GM21526 (cell line): ENCODE data around the gene PXK.

ENCODE experiments used
- ATAC-seq: cut with Tn5 transposase; IDR thresholded peaks from one replicate; pipeline ENCODE4 v1.9.1; 2021; ENCODE audit warnings: moderate library complexity; ENCODE audit not compliant: unreplicated experiment, low FRiP score

Gene PXK

DNA sequence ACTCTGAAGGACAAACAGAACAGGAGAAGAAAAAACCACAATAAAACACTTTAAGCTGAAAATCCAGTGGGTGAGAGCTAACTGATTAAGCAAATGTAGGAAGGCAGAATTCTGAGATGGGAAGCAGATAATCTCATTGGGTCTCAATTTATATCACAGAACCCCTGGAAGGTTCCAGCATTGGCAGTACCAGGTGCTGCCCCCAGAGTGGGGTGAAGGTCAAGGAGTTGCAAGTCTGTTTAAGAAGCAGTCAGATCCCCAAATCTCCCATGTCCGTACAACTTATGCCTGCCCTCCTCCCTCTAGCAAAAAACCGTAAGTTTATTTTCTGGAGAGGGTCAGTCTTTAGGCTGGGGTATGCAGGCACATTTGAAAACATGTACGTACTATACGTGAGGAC is 45.1 kb downstream of the PXK start:
- ATAC-seq: no peak

DNA sequence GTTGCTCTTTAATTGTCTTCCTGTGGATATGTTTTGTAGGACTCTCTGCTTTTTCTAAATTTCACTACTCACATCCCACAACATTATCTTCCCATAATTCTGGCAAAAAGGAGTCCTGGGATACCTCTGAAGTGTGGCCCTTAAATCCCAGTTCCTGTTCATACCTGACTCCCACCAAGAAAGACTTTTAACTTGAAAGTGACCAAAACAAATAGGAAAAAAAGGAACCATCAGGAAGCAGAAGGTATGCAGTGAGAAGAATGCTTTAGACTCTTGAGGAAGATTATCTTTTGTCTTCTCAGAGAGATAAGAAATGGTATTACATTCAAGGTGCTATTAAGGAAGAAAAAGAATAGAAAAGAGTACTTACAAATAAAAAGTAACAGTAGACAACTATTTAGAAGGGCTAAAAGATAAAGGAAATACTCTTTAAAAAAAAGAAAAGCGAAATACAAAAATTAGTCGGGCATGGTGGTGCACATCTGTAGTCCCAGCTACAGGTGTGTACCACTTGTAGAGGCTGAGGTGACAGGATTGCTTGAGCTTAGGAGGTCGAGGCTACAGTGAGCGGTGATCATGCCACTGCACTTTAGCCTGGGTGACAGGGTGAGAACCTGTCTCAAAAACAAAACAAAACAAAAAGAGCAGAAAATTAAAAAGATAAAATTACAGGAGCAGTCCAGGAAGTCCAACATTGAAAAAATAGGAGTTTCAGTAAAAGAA is 46.8 kb downstream of the PXK start:
- no peak for ATAC-seq

- no peak for ATAC-seq
Measured at GRCh38 chr3:58383476-58383875, 50.8 kb downstream of the PXK start.

- ATAC-seq: no peak
Measured at GRCh38 chr3:58383904-58384303, 51.2 kb downstream of the PXK start.

DNA sequence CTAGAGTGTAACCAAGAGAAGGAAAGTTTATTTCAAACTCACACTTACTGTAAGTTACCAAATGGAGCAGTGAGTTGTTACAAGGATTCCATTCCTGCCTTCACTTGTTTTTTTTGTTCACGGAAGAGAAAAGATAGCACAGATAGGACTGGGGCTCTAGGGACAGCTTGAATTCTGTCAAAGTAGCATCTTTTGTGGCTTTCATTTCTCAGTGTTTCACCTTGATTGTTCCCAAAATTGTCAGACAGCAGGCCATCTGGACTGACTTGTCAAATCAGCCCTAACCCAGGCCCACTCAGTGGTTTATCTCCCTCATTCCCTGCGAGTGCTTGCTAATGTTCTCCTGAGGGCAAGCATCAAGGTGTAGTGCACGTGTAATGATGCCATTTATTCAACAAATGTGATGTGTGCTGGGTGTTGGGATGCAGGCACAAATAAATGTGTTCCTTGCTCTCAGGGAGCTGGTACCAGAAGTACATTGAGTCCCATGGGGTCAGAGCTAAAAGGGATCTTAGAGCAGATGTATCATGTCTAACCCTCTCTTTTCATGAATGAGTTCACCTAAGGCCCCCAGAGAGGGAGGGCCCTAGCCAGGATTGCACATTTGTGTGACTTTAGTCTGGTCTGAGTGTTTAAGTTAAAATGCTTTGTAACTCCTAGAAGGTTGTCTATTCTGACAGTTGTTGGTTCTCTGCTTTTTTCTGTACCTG is 51.8 kb downstream of the PXK start:
- no peak for ATAC-seq

- no peak for ATAC-seq
Measured at GRCh38 chr3:58386626-58387365, 54.1 kb downstream of the PXK start.

- no peak for ATAC-seq
Measured at GRCh38 chr3:58387650-58388546, 55.2 kb downstream of the PXK start.

DNA sequence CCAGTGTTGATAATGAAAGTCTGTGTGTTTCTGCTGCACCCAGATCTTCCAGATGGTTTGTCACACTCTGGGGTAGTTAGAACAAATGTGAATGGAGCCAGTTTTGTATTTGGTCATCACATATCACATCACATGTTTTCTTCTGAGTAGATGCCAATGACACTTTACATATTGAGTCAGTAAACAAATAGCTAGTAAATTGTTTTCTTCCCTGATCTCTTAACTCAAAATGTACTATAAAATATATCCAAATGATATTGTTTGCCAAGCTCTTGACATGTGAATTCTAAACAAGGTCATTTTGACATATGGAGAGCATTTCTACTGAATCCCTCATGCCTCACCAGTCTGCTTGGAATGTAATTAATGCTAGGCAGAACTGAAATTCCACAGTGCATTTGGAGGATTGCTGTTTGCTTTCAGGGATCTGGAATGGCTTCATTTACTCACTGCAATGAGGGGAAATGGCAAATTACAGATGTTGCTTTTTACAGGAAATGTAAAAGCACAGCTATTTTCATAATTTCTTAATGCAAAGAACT is 55.9 kb downstream of the PXK start:
- ATAC-seq: no peak

DNA sequence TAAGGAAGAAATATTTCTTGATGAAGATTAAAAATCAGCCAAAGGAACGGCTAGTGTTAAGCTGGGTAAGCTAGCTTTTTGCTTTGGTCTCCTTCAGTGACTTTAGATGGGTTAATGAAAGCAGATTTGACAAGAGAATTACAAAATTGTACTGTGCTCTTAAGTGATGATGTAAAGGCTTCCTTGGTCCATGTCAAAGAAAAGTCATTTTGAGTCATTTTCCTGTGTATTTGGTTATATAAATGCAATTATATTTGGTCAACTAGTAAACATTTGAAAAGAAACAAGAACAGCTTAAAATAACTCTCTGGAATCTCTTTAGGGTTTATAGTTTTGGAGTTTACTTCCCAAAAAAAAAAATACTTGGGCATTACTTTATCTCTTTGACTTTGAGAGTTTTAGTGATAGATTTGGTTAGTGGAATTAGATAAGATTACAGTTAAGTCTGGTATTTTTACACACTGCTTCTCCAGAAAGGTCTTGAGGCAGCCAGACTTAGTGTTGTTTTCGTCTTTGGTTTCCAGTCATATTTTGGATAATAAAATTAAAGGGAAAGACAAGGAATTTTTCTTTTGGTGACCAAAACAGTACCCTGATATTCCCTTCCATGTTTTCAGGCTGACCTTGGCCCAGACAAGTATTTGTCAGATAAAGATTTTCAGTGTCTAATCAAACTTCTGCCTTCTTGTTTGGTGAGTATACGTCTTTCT is 58.6 kb downstream of the PXK start:
- ATAC-seq: no peak

DNA sequence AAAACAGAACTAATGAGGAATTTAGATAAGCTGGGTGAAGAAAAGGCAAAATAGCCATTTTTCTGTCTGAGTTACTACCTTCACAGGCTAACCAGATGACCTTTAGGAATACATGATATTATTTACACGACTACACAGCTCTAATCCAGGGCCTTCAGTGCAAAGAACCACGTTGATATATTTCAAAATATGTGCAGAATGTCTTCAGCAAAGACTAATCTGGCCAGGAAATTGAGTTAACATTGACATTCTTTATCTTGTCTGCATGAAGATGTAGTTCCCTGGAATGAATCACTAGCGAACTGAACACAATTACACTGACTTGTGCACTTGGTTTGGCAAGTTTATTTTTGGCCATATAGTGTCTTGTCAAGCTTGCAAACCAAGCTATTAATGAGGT is 59.5 kb downstream of the PXK start:
- ATAC-seq: no peak

DNA sequence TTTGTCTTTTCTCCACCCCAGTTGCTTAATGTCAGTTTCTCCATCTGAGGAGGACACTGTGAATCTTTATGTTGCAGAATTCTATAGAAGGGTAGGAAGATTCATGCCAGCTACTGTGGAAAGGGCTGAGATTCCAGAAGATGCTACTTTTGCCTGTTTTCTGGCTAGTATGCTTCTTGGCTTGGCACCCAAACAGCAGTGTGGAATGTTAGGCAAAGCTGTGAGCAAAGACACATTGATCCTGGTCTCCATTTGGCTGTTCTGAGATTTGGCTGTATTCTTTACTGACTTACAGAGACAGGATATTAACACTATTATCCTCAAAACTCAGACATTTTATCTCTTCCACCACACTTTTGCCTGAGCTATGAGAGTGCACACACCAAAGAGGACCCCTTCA is 61.6 kb downstream of the PXK start:
- ATAC-seq: no peak

DNA sequence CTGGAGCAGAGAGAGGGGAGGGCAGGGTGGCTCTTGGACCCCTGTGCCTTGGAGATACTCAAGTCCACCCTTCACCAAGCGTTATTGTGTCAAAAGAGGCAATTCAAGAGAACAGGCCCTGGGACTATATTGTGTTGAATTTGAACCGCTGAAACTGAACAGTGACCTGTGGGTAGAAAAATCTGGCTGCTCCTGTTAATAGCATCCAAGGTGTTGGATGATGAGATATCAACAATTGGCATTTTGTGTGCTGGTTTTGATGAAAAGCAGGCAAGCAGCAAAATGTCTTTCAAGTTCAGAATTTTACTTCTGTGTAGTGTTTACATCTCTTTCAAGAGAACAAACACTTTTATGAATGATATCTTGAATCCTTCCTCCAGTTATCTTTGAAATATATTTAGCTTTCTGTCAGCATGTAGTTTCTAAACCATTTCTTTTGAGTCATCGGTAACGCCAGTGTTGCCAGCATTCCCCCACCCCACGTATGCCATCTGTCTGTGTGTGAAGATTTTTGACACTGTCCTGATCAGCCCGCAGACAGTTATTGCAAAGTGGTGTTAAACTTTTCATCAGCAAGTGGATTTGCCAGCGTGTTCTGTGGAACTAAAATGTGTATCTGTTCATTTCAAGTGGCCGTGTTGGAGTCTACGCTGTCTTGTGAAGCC is 66.1 kb downstream of the PXK start:
- no peak for ATAC-seq

GRCh38 chr3:58403513-58404109 is 70.9 kb downstream of the PXK start:
- ATAC-seq: no peak

DNA sequence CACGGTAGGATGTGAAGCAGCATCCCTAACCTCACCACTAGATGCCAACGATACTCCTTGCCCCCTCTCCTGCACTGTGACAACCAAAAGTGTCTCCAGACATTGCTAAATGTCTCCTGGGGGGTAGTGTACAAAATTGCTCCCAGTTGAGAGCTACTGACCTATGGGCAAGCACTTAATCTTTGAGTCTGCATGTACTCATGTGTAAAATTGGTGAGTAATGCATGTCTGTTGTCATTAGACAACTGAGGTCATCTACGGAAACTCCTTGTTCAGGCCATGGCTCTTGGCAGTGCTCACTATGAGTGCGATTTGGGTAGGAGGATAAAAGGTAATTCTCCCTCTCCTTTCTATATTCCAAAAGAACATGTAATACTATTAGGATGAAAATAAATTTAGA is 71.7 kb downstream of the PXK start:
- ATAC-seq: no peak

GRCh38 chr3:58408906-58409305 is 76.2 kb downstream of the PXK start:
- no peak for ATAC-seq

DNA sequence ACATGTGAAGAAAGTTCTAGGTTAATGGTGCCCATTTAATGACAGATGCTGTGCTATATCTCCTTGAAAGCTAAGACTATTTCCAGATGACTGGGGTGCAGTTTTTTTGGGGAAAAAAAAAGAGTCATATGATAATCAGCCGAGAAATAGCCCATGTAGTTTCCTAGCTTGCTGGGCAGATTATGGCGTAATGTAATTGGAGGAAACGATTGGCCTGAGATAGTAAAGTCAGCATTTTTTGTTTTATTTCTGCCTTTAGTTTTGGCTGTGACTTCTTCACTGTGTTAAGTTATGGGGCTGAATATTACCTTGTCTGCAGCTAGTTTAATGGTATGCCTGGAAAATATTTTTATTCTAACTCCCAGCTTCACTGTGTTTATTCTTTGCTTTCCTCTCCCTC is 77.0 kb downstream of the PXK start:
- ATAC-seq: no peak

GRCh38 chr3:58411036-58411435 is 78.3 kb downstream of the PXK start:
- no peak for ATAC-seq

DNA sequence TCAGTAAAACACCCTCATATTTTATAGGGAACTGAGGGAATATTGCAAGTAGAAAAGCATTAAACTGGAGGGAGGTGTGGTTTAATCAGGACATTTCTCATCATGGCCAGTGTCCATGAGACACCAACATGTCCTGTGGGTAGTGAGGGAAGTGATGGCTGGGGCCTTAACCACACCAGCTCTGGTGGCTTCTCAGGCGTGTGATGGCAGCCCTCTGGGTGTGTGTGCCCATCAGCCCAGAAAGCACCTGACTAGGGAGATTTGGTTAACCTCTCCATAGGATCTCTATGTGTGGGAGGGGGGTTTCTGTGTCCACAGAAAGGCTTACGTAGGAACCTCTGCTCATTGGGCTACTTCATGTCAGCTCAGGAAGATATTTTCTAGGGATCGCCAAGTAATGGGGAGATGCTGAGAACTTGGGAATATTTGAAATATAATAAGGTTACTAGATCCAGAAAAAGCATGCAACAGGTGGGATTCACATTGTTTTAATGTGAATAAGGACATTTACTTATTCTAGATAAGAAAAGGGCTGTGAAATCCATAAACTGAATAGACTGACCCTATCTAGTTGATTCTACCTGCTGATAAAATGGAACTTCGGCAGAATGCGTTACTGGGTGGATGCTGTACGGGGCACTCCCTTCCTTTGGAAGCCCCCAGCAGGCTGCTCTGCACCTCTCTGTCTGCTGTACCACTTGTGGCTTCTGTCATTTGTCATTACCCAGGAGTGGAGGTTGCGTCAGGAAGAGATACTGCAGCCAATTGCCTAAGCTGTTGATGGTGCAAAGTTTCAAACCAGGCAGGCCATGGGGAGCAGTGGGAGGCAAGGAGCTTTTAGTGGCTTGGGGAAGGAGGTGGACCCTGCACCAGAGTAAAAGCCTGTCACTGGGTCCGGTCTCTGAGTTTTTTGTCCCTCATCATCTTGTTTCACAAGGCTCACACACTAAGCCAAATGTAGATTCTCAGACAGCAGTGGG is 79.4 kb downstream of the PXK start:
- no peak for ATAC-seq
